Astrocyte (in vitro differentiated cells and primary cell): ENCODE measurements around the gene SCRN2.

ENCODE experiments used
- EZH2 ChIP-seq: IDR thresholded peaks from 2 replicates; pipeline ENCODE4 v1.6.1; 2012; ENCODE audit warnings: mild to moderate bottlenecking, low read length, inconsistent platforms; ENCODE audit not compliant: insufficient read depth
- TF ChIP-seq, protein P1 (sequence below): IDR thresholded peaks from 2 replicates; pipeline ENCODE4 v1.5.1; 2011; ENCODE audit warnings: low read depth, mild to moderate bottlenecking, inconsistent platforms, low read length, moderate library complexity; ENCODE audit not compliant: insufficient read depth

GRCh38 chr17:47806026-47806912 lies 34.8 kb downstream of the SCRN2 start:
- TF ChIP-seq, protein P1, sequence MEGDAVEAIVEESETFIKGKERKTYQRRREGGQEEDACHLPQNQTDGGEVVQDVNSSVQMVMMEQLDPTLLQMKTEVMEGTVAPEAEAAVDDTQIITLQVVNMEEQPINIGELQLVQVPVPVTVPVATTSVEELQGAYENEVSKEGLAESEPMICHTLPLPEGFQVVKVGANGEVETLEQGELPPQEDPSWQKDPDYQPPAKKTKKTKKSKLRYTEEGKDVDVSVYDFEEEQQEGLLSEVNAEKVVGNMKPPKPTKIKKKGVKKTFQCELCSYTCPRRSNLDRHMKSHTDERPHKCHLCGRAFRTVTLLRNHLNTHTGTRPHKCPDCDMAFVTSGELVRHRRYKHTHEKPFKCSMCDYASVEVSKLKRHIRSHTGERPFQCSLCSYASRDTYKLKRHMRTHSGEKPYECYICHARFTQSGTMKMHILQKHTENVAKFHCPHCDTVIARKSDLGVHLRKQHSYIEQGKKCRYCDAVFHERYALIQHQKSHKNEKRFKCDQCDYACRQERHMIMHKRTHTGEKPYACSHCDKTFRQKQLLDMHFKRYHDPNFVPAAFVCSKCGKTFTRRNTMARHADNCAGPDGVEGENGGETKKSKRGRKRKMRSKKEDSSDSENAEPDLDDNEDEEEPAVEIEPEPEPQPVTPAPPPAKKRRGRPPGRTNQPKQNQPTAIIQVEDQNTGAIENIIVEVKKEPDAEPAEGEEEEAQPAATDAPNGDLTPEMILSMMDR: no peak
- TF ChIP-seq EZH2: no peak
